Thoracic aorta endothelial cell (primary cell): ENCODE results near the gene SLC12A9. TPM values are rescaled to one million over a fixed set of nuclear protein-coding genes. Genes with fewer than 3 reads are reported as not detected.

Experiments
- small RNA-seq: library from RNA; depleted of rRNA; stranded (forward); fragments of <200 nt; gene quantifications from one replicate; pipeline ENCODE3, GENCODE V24; 2012
- total RNA-seq: library from RNA; depleted of rRNA; stranded (reverse); fragments of >200 nt; gene quantifications from 2 replicates; pipeline ENCODE4 v1.2.3, GENCODE V29; 2012

Gene SLC12A9, protein sequence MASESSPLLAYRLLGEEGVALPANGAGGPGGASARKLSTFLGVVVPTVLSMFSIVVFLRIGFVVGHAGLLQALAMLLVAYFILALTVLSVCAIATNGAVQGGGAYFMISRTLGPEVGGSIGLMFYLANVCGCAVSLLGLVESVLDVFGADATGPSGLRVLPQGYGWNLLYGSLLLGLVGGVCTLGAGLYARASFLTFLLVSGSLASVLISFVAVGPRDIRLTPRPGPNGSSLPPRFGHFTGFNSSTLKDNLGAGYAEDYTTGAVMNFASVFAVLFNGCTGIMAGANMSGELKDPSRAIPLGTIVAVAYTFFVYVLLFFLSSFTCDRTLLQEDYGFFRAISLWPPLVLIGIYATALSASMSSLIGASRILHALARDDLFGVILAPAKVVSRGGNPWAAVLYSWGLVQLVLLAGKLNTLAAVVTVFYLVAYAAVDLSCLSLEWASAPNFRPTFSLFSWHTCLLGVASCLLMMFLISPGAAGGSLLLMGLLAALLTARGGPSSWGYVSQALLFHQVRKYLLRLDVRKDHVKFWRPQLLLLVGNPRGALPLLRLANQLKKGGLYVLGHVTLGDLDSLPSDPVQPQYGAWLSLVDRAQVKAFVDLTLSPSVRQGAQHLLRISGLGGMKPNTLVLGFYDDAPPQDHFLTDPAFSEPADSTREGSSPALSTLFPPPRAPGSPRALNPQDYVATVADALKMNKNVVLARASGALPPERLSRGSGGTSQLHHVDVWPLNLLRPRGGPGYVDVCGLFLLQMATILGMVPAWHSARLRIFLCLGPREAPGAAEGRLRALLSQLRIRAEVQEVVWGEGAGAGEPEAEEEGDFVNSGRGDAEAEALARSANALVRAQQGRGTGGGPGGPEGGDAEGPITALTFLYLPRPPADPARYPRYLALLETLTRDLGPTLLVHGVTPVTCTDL
- total RNA-seq: 17.4 and 17.5 TPM in 2 replicates

DNA sequence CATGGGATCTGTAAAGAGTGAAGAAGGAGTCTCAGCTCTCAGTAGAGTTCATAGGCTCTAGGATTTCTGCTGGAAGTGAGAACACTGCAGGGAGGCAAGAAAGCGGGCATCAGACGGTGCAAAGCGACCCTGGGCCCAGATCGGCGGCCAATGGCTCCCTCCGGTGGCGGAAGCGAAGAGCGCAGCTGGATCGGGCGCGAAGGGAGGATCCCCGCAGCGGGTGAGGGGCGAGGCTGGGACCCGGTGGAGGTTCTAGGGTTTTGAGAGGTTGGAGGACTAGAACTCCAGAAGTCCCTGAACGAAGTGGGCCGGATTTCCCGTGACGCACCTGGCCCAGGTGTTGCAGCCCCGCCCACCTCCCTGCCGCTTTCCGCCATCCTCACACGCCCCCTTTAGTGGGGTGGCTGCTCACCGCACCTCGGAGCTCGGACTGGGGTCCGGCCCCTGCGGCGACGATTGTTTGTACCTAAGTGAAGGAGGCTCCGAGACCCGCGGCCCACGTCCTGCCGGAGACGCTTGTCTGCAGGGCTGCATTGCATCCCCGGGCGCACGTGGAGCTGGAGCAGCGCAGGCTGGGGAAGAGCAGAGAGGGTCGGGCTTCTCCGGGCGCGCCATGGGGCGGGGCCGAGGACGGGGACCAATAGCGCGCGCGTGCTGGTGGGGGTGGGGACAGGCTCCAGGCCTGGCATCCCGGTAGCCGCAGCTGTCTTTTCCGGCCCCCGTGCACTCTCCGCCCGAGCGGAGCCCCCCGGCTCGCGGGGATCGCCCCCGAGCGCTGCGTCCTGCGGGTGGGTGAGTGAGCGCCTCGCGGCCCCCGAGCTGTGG lies at the start of gene SLC12A9:
SLC12A9 (plus strand) TSS at position 666 of the 825 bp plus-strand sequence. CDS start 1,485 bp downstream, outside the sequence.

DNA sequence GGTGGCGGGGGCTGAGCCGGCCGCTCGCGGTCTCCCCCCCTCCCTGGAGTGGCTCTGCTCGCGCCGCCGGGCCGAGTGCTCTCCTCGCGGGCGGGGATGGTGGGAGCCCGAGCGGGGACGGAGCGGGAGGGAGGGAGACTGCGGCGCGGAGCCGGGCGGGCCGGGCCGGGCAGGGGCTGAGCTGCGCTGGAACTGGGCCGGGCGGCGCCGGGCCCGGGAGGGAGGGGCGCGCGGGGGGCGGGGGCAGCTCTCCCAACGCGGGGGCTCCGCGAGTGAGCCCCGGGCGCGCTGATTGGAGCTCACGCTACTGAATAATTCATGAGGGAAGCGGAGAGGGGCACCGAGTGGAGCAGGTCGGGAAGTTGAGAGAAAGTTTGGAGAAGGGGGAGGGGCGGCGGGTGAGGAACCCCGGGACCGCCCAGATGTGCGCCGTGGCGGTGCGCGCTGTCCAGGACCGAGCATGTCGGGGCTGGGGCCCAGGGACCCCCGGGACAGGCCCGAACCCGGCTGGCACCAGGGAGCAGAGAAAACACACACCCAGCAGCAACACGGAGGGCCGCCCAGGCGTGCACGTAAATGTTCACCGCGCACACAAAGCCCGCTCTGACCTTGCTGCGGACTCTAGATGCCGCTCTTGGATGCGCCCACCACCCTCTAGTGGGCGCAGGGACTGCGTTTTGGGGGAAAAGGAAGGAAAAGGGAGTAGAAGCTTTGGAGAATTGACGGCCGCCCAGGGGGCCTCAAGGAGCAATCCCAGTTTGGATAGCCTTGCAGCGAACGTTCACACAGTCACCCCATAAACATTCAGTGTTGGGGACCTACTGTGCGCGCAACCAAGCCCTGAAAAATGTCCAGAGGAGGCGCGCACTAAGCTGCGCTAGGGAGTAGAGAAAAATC lies 24.9 kb upstream of the SLC12A9 start, which contains the start of gene EPHB4:
EPHB4 (minus strand) TSS at position 194 of the 897 bp plus-strand sequence. CDS start 493 bp downstream, outside the sequence.

DNA sequence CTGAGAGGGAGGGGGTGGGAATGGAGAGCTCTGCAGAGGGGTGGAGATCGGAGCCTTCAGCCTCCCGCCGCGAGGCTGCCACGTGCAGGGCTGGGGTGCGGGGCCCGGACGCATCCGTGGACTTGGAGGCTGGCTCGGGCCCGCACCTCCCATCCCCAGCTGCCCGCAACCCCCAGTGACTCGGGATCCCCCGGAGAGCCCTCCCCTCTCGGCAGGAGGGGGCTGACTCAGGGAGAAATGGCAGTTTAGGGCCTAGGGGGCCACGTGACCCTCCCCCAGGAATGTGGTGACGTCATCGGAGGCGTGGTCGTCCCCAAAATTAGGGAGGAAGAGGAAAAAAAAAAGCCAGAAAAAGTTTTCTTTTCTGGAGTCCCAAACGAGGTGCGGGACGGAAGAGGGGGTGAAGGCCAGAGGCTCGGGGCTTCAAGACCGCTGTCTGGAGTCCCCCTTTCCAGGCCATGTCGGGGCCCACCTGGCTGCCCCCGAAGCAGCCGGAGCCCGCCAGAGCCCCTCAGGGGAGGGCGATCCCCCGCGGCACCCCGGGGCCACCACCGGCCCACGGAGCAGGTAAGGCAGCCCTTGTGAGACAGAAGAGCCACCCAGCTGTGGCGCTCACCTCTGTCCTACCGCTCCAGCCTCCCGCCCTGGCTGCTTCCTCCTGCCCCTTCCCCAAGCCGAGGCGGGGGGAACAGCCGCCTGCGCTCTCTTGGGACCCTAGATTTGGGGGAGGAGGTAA lies 14.7 kb downstream of the SLC12A9 start, which contains the start of gene TRIP6:
TRIP6 (plus strand) TSS at position 348 of the 736 bp plus-strand sequence; CDS start at position 459, 111 bp downstream.

DNA sequence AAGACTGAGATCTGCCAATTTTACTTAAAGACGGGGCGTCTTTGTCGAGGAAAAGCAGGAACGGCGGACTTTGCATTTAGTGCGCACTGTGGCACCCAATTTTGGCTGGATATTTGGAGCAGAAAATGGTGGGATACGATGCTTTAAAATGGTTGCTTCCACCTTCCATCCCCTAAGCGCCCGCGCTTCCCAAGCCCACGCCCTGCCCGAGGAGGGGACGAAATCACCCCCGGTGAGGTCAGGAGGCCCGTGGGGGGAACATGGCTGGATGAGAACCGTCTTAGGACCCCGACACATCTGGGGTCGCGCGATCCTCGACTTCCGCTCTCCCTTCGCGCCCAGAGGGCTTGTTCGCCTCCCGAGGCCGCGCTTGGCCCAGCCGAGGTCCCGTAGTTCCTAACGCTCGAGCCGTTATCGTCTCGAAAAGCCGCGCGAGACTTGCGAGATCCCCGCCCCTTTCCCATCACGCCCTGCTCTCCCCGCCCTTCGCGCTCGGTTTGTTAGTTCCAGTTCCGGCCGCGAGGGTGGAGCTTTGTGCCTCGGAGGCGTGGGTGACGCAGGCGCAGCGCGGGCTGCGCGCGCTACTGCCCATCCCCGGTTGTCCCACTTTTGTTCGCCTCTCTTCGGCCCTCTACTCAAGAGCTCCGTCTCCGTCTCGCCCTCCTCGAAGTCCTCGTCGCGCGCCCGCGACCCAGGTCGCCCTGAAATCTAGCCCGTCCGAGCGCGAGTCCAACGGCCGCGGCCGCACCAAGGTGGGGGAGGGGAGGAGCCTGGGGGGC lies 22.3 kb downstream of the SLC12A9 start, which contains the start of gene SRRT:
SRRT (plus strand) TSS at position 527 of the 779 bp plus-strand sequence. CDS start 488 bp downstream, outside the sequence.

DNA sequence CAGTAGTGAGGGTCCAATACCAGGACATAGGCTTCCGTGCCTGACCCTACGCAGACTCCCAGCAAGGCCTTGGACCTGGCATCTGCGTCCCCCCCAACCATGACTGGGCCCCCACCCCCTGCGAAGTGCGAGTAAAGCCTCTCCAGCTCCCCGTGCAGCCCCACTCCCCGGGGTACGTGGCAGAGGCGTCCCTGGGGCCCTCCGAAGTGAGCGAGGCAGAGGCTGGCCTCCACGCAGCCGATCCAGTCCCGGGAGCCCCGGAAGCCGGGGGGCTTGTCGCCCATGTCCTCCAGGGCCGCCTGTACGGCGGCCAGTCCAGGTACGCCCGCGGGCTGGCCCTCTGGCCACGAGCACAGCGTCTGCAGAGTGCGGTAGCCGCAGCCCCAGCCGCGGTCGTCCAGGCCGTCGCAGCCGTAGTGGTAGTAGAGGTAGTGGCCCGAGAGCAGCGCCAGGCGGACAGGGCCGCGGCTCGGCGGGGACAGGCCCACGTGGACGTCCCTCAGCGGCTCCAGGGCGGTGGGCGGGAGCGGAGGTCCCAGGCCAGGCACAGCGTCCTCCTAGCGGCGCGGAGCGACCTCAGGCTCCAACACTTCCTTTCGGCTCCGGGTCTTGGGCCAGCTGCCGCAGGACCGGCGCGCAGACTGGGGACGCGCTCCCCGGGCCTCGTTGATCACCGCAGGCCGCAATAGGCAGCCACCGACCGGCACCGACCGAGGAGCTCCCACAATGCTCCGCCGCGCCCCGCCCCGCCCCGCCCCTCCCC lies 36.7 kb downstream of the SLC12A9 start, which contains the start of gene UFSP1:
UFSP1 (minus strand) TSS at position 728 of the 763 bp plus-strand sequence; CDS start at position 284, 444 bp downstream.

DNA sequence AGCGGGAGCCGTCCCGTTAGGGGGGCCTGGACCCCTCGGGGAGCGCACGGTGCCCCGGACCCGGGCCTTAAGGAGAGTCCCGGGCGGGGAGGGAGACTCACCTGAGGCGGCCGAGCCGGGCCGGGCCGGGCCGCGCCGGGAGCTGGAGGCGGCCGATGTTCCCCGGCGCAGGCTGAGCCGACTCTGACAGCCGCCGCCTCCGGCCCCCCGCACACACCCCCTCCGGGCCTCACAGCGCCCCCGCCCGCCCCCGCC lies 43.1 kb downstream of the SLC12A9 start, which contains the start of gene ACHE:
ACHE (minus strand) TSS at position 188 of the 255 bp plus-strand sequence. CDS start 1,656 bp downstream, outside the sequence.

Small RNA genes lying within 50 kb of the gene (small RNA-seq; reads per million reads assigned to genes)
- not detected for gene RN7SL549P
- not detected for gene RN7SL750P

Other genes starting within 250 kb of the SLC12A9 start
- gene MOSPD3, start 240.2 kb upstream of the SLC12A9 start, total RNA-seq: 6.6 and 6.7 TPM in 2 replicates
- gene TFR2, start 211.2 kb upstream of the SLC12A9 start, total RNA-seq: 0.27 and 0.43 TPM in 2 replicates
- not detected in 2 replicates for gene ACTL6B, start 196.3 kb upstream of the SLC12A9 start, total RNA-seq
- 79.8 and 94.3 TPM in 2 replicates for gene GNB2, start 179.0 kb upstream of the SLC12A9 start, total RNA-seq
- 20.1 and 23.1 TPM in 2 replicates for gene GIGYF1, start 158.5 kb upstream of the SLC12A9 start, total RNA-seq
- gene POP7, start 146.6 kb upstream of the SLC12A9 start, total RNA-seq: 36.7 and 44.8 TPM in 2 replicates
- gene EPO, start 132.2 kb upstream of the SLC12A9 start, total RNA-seq: not detected in 2 replicates
- not detected in 2 replicates for gene ZAN, start 119.1 kb upstream of the SLC12A9 start, total RNA-seq
- gene EPHB4, start 25.2 kb upstream of the SLC12A9 start, total RNA-seq: 148 and 172 TPM in 2 replicates
- gene TRIP6, start 14.7 kb downstream of the SLC12A9 start, total RNA-seq: 58.2 and 65.1 TPM in 2 replicates
- 56.6 and 59.0 TPM in 2 replicates for gene SRRT, start 22.4 kb downstream of the SLC12A9 start, total RNA-seq
- 1.3 and 3.1 TPM in 2 replicates for gene UFSP1, start 37.0 kb downstream of the SLC12A9 start, total RNA-seq
- gene ACHE, start 43.2 kb downstream of the SLC12A9 start, total RNA-seq: 0.13 and 0.22 TPM in 2 replicates
- gene MUC3A, start 96.8 kb downstream of the SLC12A9 start, total RNA-seq: not detected in 2 replicates
- gene MUC12, start 116.9 kb downstream of the SLC12A9 start, total RNA-seq: not detected in 2 replicates
- gene MUC17, start 167.4 kb downstream of the SLC12A9 start, total RNA-seq: not detected in 2 replicates
- 14.1 and 16.9 TPM in 2 replicates for gene TRIM56, start 232.8 kb downstream of the SLC12A9 start, total RNA-seq